AG09309 (cell line): Measurements from ENCODE around the gene CDK16.

ENCODE experiments used
- DNase-seq: peaks from one replicate; pipeline ENCODE4 v3.0.0-alpha.2; 2010; ENCODE audit warnings: low read depth
- H3K4me3 ChIP-seq: 2 replicates; pipeline ENCODE4 v1.5.1; 2011; ENCODE audit warnings: mild to moderate bottlenecking, low read depth, low read length, moderate library complexity; ENCODE audit not compliant: control insufficient read depth
- TF ChIP-seq, protein P1 (sequence below): IDR thresholded peaks from 2 replicates; pipeline ENCODE4 v1.5.1; 2011; ENCODE audit warnings: mild to moderate bottlenecking, low read depth, low read length, inconsistent platforms; ENCODE audit not compliant: insufficient read depth, control insufficient read depth; ENCODE audit errors: missing control alignments

Gene CDK16

GRCh38 chrX:47190445-47191269, 27.8 kb upstream of the CDK16 start:
- peak; percentile 78 for DNase-seq
- TF ChIP-seq, protein P1, sequence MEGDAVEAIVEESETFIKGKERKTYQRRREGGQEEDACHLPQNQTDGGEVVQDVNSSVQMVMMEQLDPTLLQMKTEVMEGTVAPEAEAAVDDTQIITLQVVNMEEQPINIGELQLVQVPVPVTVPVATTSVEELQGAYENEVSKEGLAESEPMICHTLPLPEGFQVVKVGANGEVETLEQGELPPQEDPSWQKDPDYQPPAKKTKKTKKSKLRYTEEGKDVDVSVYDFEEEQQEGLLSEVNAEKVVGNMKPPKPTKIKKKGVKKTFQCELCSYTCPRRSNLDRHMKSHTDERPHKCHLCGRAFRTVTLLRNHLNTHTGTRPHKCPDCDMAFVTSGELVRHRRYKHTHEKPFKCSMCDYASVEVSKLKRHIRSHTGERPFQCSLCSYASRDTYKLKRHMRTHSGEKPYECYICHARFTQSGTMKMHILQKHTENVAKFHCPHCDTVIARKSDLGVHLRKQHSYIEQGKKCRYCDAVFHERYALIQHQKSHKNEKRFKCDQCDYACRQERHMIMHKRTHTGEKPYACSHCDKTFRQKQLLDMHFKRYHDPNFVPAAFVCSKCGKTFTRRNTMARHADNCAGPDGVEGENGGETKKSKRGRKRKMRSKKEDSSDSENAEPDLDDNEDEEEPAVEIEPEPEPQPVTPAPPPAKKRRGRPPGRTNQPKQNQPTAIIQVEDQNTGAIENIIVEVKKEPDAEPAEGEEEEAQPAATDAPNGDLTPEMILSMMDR: no peak
- H3K4me3 ChIP-seq: peak overlapping the region; percentile 63

DNA sequence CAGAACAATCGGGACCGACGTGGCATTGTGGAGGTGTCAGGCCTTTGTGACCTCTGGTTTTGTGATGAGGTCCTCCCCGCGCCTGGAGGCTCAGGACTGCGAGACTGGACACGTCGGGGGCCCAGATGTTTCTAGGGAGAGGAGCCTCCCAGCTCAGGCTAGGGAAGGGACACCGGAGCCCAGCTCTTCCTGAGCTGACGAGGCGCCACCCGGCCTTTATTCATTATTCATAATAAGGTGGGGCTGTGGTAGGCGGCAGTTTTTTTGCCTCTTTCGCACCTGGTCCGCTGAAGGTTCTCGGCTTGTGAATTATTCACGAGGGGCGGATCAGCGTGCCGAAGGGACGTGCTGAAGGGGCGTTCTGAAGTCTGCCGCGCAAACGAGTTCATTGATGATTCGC, 27.1 kb upstream of the CDK16 start:
- TF ChIP-seq, protein P1: no peak
- peak overlapping the region; percentile 63 for H3K4me3 ChIP-seq
- no peak for DNase-seq

- TF ChIP-seq, protein P1: no peak
- no peak for DNase-seq
- H3K4me3 ChIP-seq: peak overlapping the region; percentile 63
Observed at GRCh38 chrX:47191806-47192401, 26.6 kb upstream of the CDK16 start.

- H3K4me3 ChIP-seq: peak within 1 kb of the TSS; percentile 97
- TF ChIP-seq, protein P1: peak; percentile 81
- DNase-seq: peak; percentile 89
Observed at GRCh38 chrX:47193475-47194193, 24.8 kb upstream of the CDK16 start, which contains the start of gene UBA1. Gene UBA1 (plus strand): TSS chrX:47193829. CDS start chrX:47198803, 4,974 bp downstream.

GRCh38 chrX:47194194-47194787, 24.2 kb upstream of the CDK16 start:
- peak overlapping the region; percentile 97 for H3K4me3 ChIP-seq
- DNase-seq: no peak
- TF ChIP-seq, protein P1: no peak

- peak overlapping the region; percentile 11 for H3K4me3 ChIP-seq
- TF ChIP-seq, protein P1: no peak
Observed at GRCh38 chrX:47196098-47196497, 22.4 kb upstream of the CDK16 start.

More at GRCh38 chrX:47196098-47196497, 22.4 kb upstream of the CDK16 start:
- DNase-seq: no peak
